ENCODE measurements around the gene NADK2. TPM values are rescaled to one million over a fixed set of nuclear protein-coding genes. Genes with fewer than 3 reads are reported as not detected.

Gene NADK2
- total and polyA plus RNA-seq, 9 of the 15 experiments (the other 6 are each of a cell fraction or from before 2014, with no cell fraction given): 10.6 to 41.0 (median 24.0) TPM

DNA sequence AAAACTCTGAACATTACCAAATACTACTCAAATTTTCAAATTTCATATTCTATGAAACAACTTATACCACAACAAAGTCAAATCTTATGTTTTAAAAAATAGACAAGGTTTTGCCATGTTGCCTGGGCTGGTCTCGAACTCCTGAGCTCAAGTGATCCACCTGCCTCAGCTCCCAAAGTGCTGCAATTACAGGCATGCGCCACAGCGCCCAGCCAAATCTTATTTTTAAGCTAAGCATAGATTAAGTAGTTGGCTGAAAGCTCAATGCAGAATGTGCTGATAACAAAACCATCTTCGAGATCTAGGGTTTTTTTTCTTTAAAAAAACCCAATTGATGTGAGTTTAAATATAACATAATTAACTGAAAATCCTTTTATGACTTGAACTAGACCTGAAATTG is 96.4 kb downstream of the NADK2 start:
- no peak for TF ChIP-seq ZNF239 (CRISPR knock-in tag; IDR thresholded peaks at IDR 0.05)
- TF ChIP-seq ZBTB33 (CRISPR knock-in tag; IDR thresholded peaks at IDR 0.05): peak; percentile 80; the same call in 1 of the 2 replicates
- TF ChIP-seq ADNP (tag; IDR thresholded peaks at IDR 0.05): 0 out of 2 replicates have a peak, but pooled peaks have one; percentile 10
- no peak for TF ChIP-seq NFATC3 (IDR thresholded peaks at IDR 0.05)
- no peak for TF ChIP-seq ZFPM2 (CRISPR knock-in tag; IDR thresholded peaks at IDR 0.05)
- no TSS peak for BruUV-seq (replicated peaks)

More for the DNA sequence above, 96.4 kb downstream of the NADK2 start:
- peak; percentile 64 for FAIRE-seq
- no peak for DNase-seq (ENCODE audit: extremely low read depth in 1 of 4, low spot score in 3 of 4)
- intact Hi-C loops (cut with micrococcal nuclease): no loop called here
- no peaks in the 10 kb centered on the region for H4K20me1 ChIP-seq (replicated peaks; ENCODE audit: control insufficient read depth, insufficient read depth, low read length)
- CTCF ChIA-PET (ENCODE audit: low intra/inter-chr PET ratio): no interaction called here
- ATAC-seq: 0 out of 3 replicates have a peak, but pooled peaks have one; percentile 24
- 69% methylated on average over 4 of the region's 4 CpGs for WGBS (ENCODE audit: insufficient coverage, low coverage, missing lambda C conversion rate)
- in situ Hi-C loops (cut with MboI): no loop called here
- peaks cover 52% of the 10 kb centered on the region for H3K79me2 ChIP-seq (ENCODE audit: control insufficient read depth, insufficient read depth, low read length)
- H3K4me2 ChIP-seq (ENCODE audit: insufficient read depth, low read length): no peak overlapping the region
- no peaks in the 10 kb centered on the region for H3K9me1 ChIP-seq (ENCODE audit: control insufficient read depth, insufficient read depth, low read length)
- H3K4me3 ChIP-seq: no peak overlapping the region
- H3K27me3 ChIP-seq (ENCODE audit: control insufficient read depth in 2 of 2, insufficient read depth in 2 of 2, low read length in 2 of 2): no peaks in the 10 kb centered on the region
- POLR2A ChIA-PET: interaction anchor here (1.0 kb wide), 1 partner anchor 55 kb away, joined by 3 read pairs; no protein-coding TSS in a partner anchor
- peaks cover 28% of the 10 kb centered on the region; the same call in 2 of the 3 replicates for H3K36me3 ChIP-seq (ENCODE audit: control insufficient read depth, insufficient read depth, low read length)
- H2AFZ ChIP-seq (ENCODE audit: low read depth, low read length): no peak overlapping the region
- no peak overlapping the region for H3K9ac ChIP-seq (ENCODE audit: insufficient read depth in 1 of 2, low read depth in 2 of 2, low read length in 2 of 2)
- H3K27ac ChIP-seq (ENCODE audit: extremely low read depth, low read depth, low read length): no peak overlapping the region
- H3K9me3 ChIP-seq (replicated peaks; ENCODE audit: control insufficient read depth, insufficient read depth, low read depth, low read length): no peaks in the 10 kb centered on the region; the same call in 1 of the 2 replicates
- peaks cover 0 to 5% of the 10 kb centered on the region in 2 experiments; a peak in 1 of 5 replicates for H3K4me1 ChIP-seq (replicated peaks in 1 of 2; ENCODE audit: control insufficient read depth in 2 of 2, insufficient read depth in 2 of 2, low read length in 2 of 2)

MicroRNAs encoded within 50 kb of the gene (microRNA counts, 767-probe panel; counts per million panel counts)
- not detected for microRNA hsa-miR-580

Small RNA genes lying within 50 kb of the gene (microRNA-seq; reads per million reads assigned to microRNA genes)
- gene MIR580 (ENCODE audit: borderline microRNAs expressed): 53.2 reads per million, percentile 74 among the genes with 10 or more reads in this experiment

Small RNA genes lying within 50 kb of the gene (small RNA-seq; reads per million reads assigned to genes)
- gene MIR580 (5.7 reads per million, percentile 93 among the genes with 10 or more reads in this experiment), gene RNU6-1305P (not detected)

Other genes starting within 250 kb of the NADK2 start
- gene UGT3A2, start 175.0 kb downstream of the NADK2 start, total RNA-seq (2014; rRNA removed): not detected in 2 replicates
- gene UGT3A2, start 175.0 kb downstream of the NADK2 start, total RNA-seq (2014; rRNA removed; fragmentation: Illumina TruSeq; extraction: Trizol): not detected in 2 replicates
- not detected in 2 replicates for gene UGT3A2, start 175.0 kb downstream of the NADK2 start, total RNA-seq (2015; rRNA removed; fragmentation: Illumina TruSeq; extraction: Trizol)
- not detected in 2 replicates for gene UGT3A2, start 175.0 kb downstream of the NADK2 start, total RNA-seq (2021)
- gene UGT3A2, start 175.0 kb downstream of the NADK2 start, polyA plus RNA-seq (2011; rRNA removed): not detected in 2 replicates
- gene UGT3A2, start 175.0 kb downstream of the NADK2 start, polyA plus RNA-seq (2014; fragmentation: Illumina TruSeq; extraction: Trizol): not detected in 2 replicates
- gene UGT3A2, start 175.0 kb downstream of the NADK2 start, polyA plus RNA-seq (2014; fragmentation: Nextera tagmentation; extraction: Ambion mirVana): not detected
- gene UGT3A2, start 175.0 kb downstream of the NADK2 start, polyA plus RNA-seq (2014; rRNA removed): not detected in 2 replicates
- 10.9 and 24.2 TPM in 2 replicates for gene LMBRD2, start 90.0 kb downstream of the NADK2 start, total RNA-seq (2014; rRNA removed)
- 13.4 and 18.0 TPM in 2 replicates for gene LMBRD2, start 90.0 kb downstream of the NADK2 start, total RNA-seq (2014; rRNA removed; fragmentation: Illumina TruSeq; extraction: Trizol)
- gene LMBRD2, start 90.0 kb downstream of the NADK2 start, total RNA-seq (2015; rRNA removed; fragmentation: Illumina TruSeq; extraction: Trizol): 10.5 and 11.8 TPM in 2 replicates
- 9.7 and 10.1 TPM in 2 replicates for gene LMBRD2, start 90.0 kb downstream of the NADK2 start, total RNA-seq (2021)
- gene LMBRD2, start 90.0 kb downstream of the NADK2 start, polyA plus RNA-seq (2011; rRNA removed): 11.7 and 13.3 TPM in 2 replicates
- 6.6 and 10.3 TPM in 2 replicates for gene LMBRD2, start 90.0 kb downstream of the NADK2 start, polyA plus RNA-seq (2014; fragmentation: Illumina TruSeq; extraction: Trizol)
- 1 to 10 TPM; 2.1 to 3.3 TPM for gene LMBRD2, start 90.0 kb downstream of the NADK2 start, polyA plus RNA-seq (2014; fragmentation: Nextera tagmentation; extraction: Ambion mirVana)
- 7.5 and 10.6 TPM in 2 replicates for gene LMBRD2, start 90.0 kb downstream of the NADK2 start, polyA plus RNA-seq (2014; rRNA removed)
- 48.4 and 65.3 TPM in 2 replicates for gene SKP2, start 89.8 kb downstream of the NADK2 start, total RNA-seq (2014; rRNA removed)
- gene SKP2, start 89.8 kb downstream of the NADK2 start, total RNA-seq (2014; rRNA removed; fragmentation: Illumina TruSeq; extraction: Trizol): 77.3 and 80.8 TPM in 2 replicates
- 91.4 and 97.5 TPM in 2 replicates for gene SKP2, start 89.8 kb downstream of the NADK2 start, total RNA-seq (2015; rRNA removed; fragmentation: Illumina TruSeq; extraction: Trizol)
- 88.6 and 103 TPM in 2 replicates for gene SKP2, start 89.8 kb downstream of the NADK2 start, total RNA-seq (2021)
- gene SKP2, start 89.8 kb downstream of the NADK2 start, polyA plus RNA-seq (2011; rRNA removed): 81.4 and 84.4 TPM in 2 replicates
- 62.3 and 85.4 TPM in 2 replicates for gene SKP2, start 89.8 kb downstream of the NADK2 start, polyA plus RNA-seq (2014; fragmentation: Illumina TruSeq; extraction: Trizol)
- 10 to 100 TPM; 30.0 to 48.3 TPM for gene SKP2, start 89.8 kb downstream of the NADK2 start, polyA plus RNA-seq (2014; fragmentation: Nextera tagmentation; extraction: Ambion mirVana)
- gene SKP2, start 89.8 kb downstream of the NADK2 start, polyA plus RNA-seq (2014; rRNA removed): 54.1 and 60.6 TPM in 2 replicates
- gene RANBP3L, start 60.0 kb upstream of the NADK2 start, total RNA-seq (2014; rRNA removed): not detected in 2 replicates
- gene RANBP3L, start 60.0 kb upstream of the NADK2 start, total RNA-seq (2014; rRNA removed; fragmentation: Illumina TruSeq; extraction: Trizol): not detected in 2 replicates
- gene RANBP3L, start 60.0 kb upstream of the NADK2 start, total RNA-seq (2015; rRNA removed; fragmentation: Illumina TruSeq; extraction: Trizol): not detected in 2 replicates
- not detected in 2 replicates for gene RANBP3L, start 60.0 kb upstream of the NADK2 start, total RNA-seq (2021)
- not detected in 2 replicates for gene RANBP3L, start 60.0 kb upstream of the NADK2 start, polyA plus RNA-seq (2011; rRNA removed)
- gene RANBP3L, start 60.0 kb upstream of the NADK2 start, polyA plus RNA-seq (2014; fragmentation: Illumina TruSeq; extraction: Trizol): 0.04 TPM in 1 of 2 replicates, not detected in the other
- under 1 TPM; 0.01 to 0.06 TPM for gene RANBP3L, start 60.0 kb upstream of the NADK2 start, polyA plus RNA-seq (2014; fragmentation: Nextera tagmentation; extraction: Ambion mirVana)
- gene RANBP3L, start 60.0 kb upstream of the NADK2 start, polyA plus RNA-seq (2014; rRNA removed): not detected in 2 replicates

Data from K562 (cell line).